Measurements from ENCODE around the gene BCAS3.
"Not testable (repeated sequence)": the region's sequence is repeated elsewhere in the genome, so short reads cannot be mapped to it uniquely, and the experiment has no call there.

BCAS3 gene

GRCh38 chr17:61040666-61041065 is 363.0 kb downstream of the BCAS3 start:
- no peak for TF ChIP-seq ZFX (IDR thresholded peaks at IDR 0.05)
- no peak for TF ChIP-seq CTCF (conservative IDR thresholded peaks at IDR 0.05)

GRCh38 chr17:61042348-61042747 is 364.7 kb downstream of the BCAS3 start:
- not testable (repeated sequence) for H3K27ac ChIP-seq

More at GRCh38 chr17:61040666-61041065, 363.0 kb downstream of the BCAS3 start:
- no peak overlapping the region for H3K27ac ChIP-seq

GRCh38 chr17:61047515-61047914 is 369.9 kb downstream of the BCAS3 start:
- TF ChIP-seq CTCF (conservative IDR thresholded peaks at IDR 0.05) = no peak
- no peak for TF ChIP-seq ZFX (IDR thresholded peaks at IDR 0.05)
- no peak overlapping the region for H3K27ac ChIP-seq

- H3K27ac ChIP-seq = no peak overlapping the region
- no peak for TF ChIP-seq CTCF (conservative IDR thresholded peaks at IDR 0.05)
- TF ChIP-seq ZFX (IDR thresholded peaks at IDR 0.05) = no peak
Measured at GRCh38 chr17:61048376-61049106, 370.9 kb downstream of the BCAS3 start.

- H3K27ac ChIP-seq = no peak overlapping the region
- TF ChIP-seq CTCF (conservative IDR thresholded peaks at IDR 0.05) (no peak), ZFX (IDR thresholded peaks at IDR 0.05) (no peak)
Measured at GRCh38 chr17:61053469-61053868, 375.8 kb downstream of the BCAS3 start.

GRCh38 chr17:61054436-61054835 is 376.8 kb downstream of the BCAS3 start:
- TF ChIP-seq ZFX (IDR thresholded peaks at IDR 0.05) (no peak), CTCF (conservative IDR thresholded peaks at IDR 0.05) (no peak)
- H3K27ac ChIP-seq = no peak overlapping the region

GRCh38 chr17:61057257-61057656 is 379.6 kb downstream of the BCAS3 start:
- no peak overlapping the region for H3K27ac ChIP-seq
- TF ChIP-seq ZFX (IDR thresholded peaks at IDR 0.05) (no peak), CTCF (conservative IDR thresholded peaks at IDR 0.05) (no peak)

- H3K27ac ChIP-seq = no peak overlapping the region
- TF ChIP-seq ZFX (IDR thresholded peaks at IDR 0.05) (no peak), CTCF (conservative IDR thresholded peaks at IDR 0.05) (no peak)
Measured at GRCh38 chr17:61058066-61058465, 380.4 kb downstream of the BCAS3 start.

All from C4-2B (cell line).